Measurements from ENCODE around the gene RHOA. TPM values are rescaled to one million over a fixed set of nuclear protein-coding genes. Genes with fewer than 3 reads are reported as not detected.
"Not testable (repeated sequence)": the region's sequence is repeated elsewhere in the genome, so short reads cannot be mapped to it uniquely, and the experiment has no call there.

The RHOA gene
- total and polyA plus RNA-seq, 4 donors, result 367 to 580 (median 509) TPM

GRCh38 chr3:49406571-49407565, 4.9 kb downstream of the RHOA start:
- ATAC-seq (ENCODE audit: low FRiP score), result no peak
- intact Hi-C loops (cut with DNase I), result no loop called here
- no peaks in the 10 kb centered on the region for H3K36me3 ChIP-seq (ENCODE audit: control insufficient read depth in 1 of 2, insufficient read depth in 2 of 2, low read length in 1 of 2)
- no peaks in the 10 kb centered on the region for H3K9me3 ChIP-seq (ENCODE audit: control insufficient read depth, low read length)
- H3K27me3 ChIP-seq (ENCODE audit: control insufficient read depth in 1 of 2, insufficient read depth in 2 of 2, low read length in 1 of 2), result no peaks in the 10 kb centered on the region
- WGBS, 2 donors, result 55 to 58% methylated on average over 17 of the region's 17 CpGs
- H3K27ac ChIP-seq (ENCODE audit: low read depth in 1 of 2, low read length in 2 of 2), result peak overlapping the region in 1 of 2 donors; percentile 1
- H3K4me1 ChIP-seq (ENCODE audit: control insufficient read depth in 1 of 2, insufficient read depth in 2 of 2, low read length in 2 of 2), result peaks cover 0 to 15% of the 10 kb centered on the region in 2 donors
- DNase-seq, result peak in 1 of 2 donors; percentile 61
- H3K4me3 ChIP-seq (ENCODE audit: low read length in 2 of 2), result no peak overlapping the region

- intact Hi-C loops (cut with DNase I); H3K4me3 ChIP-seq (ENCODE audit: low read length in 2 of 2); H3K27me3 ChIP-seq (ENCODE audit: control insufficient read depth in 1 of 2, insufficient read depth in 2 of 2, low read length in 1 of 2); H3K36me3 ChIP-seq (ENCODE audit: control insufficient read depth in 1 of 2, insufficient read depth in 2 of 2, low read length in 1 of 2); ATAC-seq (ENCODE audit: low FRiP score); H3K9me3 ChIP-seq (ENCODE audit: control insufficient read depth, low read length): not testable (repeated sequence)
- Histone ChIP-seq H3K4me1 (ENCODE audit: control insufficient read depth in 1 of 2, insufficient read depth in 2 of 2, low read length in 2 of 2) (peaks cover 0 to 15% of the 10 kb centered on the region in 2 donors), H3K27ac (ENCODE audit: low read depth in 1 of 2, low read length in 2 of 2) (peak overlapping the region in 1 of 2 donors; percentile 33)
- peak in 1 of 2 donors; percentile 33 for DNase-seq
- 9 to 11% methylated on average over 9 of the region's 9 CpGs for WGBS, 2 donors
Measured at GRCh38 chr3:49405570-49405969, 6.2 kb downstream of the RHOA start.

GRCh38 chr3:49403891-49404290, 7.9 kb downstream of the RHOA start:
- no peak overlapping the region for H3K27ac ChIP-seq (ENCODE audit: low read depth in 1 of 2, low read length in 2 of 2)
- intact Hi-C loops (cut with DNase I), result loop anchor here in 1 of 2 donors (2.0 kb wide), 1 partner anchor 19 kb away; no protein-coding TSS in a partner anchor
- DNase-seq (no peak), ATAC-seq (ENCODE audit: low FRiP score) (no peak)
- no peaks in the 10 kb centered on the region for H3K27me3 ChIP-seq (ENCODE audit: control insufficient read depth in 1 of 2, insufficient read depth in 2 of 2, low read length in 1 of 2)
- WGBS, 2 donors, result 85 to 95% methylated on average over 5 of the region's 5 CpGs
- H3K4me1 ChIP-seq (ENCODE audit: control insufficient read depth in 1 of 2, insufficient read depth in 2 of 2, low read length in 2 of 2), result peaks cover 0 to 4% of the 10 kb centered on the region in 2 donors
- H3K4me3 ChIP-seq (ENCODE audit: low read length in 2 of 2), result no peak overlapping the region
- no peaks in the 10 kb centered on the region for H3K36me3 ChIP-seq (ENCODE audit: control insufficient read depth in 1 of 2, insufficient read depth in 2 of 2, low read length in 1 of 2)
- no peaks in the 10 kb centered on the region for H3K9me3 ChIP-seq (ENCODE audit: control insufficient read depth, low read length)

- Histone ChIP-seq H3K4me1 (ENCODE audit: control insufficient read depth in 1 of 2, insufficient read depth in 2 of 2, low read length in 2 of 2) (peaks cover 0 to 4% of the 10 kb centered on the region in 2 donors), H3K9me3 (ENCODE audit: control insufficient read depth, low read length) (no peaks in the 10 kb centered on the region), H3K36me3 (ENCODE audit: control insufficient read depth in 1 of 2, insufficient read depth in 2 of 2, low read length in 1 of 2) (no peaks in the 10 kb centered on the region), H3K4me3 (ENCODE audit: low read length in 2 of 2) (no peak overlapping the region), H3K27ac (ENCODE audit: low read depth in 1 of 2, low read length in 2 of 2) (no peak overlapping the region), H3K27me3 (ENCODE audit: control insufficient read depth in 1 of 2, insufficient read depth in 2 of 2, low read length in 1 of 2) (no peaks in the 10 kb centered on the region)
- intact Hi-C loops (cut with DNase I), result loop anchor here in 1 of 2 donors (2.0 kb wide), 1 partner anchor 17 kb away; no protein-coding TSS in a partner anchor
- no peak for DNase-seq
- no peak for ATAC-seq (ENCODE audit: low FRiP score)
- WGBS, 2 donors, result 66 to 70% methylated on average over 2 of the region's 2 CpGs
Measured at GRCh38 chr3:49401766-49402165, 10.0 kb downstream of the RHOA start.

DNA sequence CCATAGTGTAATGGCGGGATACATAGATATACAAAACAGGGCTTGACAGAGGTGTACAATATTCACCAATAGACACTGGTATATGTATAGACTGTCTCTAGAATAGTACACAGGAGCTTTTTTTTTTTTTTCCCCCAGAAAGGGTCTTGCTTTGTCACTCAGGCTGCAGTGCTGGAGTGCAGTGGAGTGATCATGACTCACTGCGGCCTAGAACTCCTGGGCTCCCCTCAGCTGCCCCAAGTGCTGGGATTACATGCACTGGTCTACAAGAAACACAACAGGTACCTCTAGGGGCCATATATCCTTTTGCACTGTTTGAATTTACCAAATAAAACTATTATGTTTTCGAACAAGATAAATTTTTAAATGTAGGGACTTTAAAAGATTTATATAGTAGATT, 12.3 kb downstream of the RHOA start:
- 90 to 95% methylated on average over 3 of the region's 3 CpGs for WGBS, 2 donors
- intact Hi-C loops (cut with DNase I), result loop anchor here in 1 of 2 donors (5.0 kb wide), 1 partner anchor 37 kb away; no protein-coding TSS in a partner anchor
- DNase-seq, result peak in 1 of 2 donors; percentile 46

DNA sequence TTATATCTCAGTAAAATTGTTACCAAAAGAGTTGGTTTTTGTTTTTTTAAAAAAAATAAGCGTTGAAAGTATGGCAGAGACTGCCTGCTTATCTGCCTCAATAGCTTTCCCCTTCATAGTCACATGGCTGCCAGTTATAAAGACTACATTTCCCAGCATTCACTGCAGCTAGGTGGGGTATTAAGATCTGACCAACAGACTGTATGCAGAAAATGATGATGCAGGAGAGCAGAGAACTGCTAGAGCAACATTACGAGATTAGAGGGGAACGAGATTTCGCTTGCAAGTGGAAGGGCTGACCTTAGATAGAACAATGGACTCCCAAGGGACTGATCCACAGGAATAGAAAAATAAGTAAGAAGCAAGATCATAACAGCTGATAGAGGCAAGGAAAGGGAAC, 14.3 kb downstream of the RHOA start:
- Histone ChIP-seq H3K9me3 (ENCODE audit: control insufficient read depth, low read length) (no peaks in the 10 kb centered on the region), H3K27me3 (ENCODE audit: control insufficient read depth in 1 of 2, insufficient read depth in 2 of 2, low read length in 1 of 2) (no peaks in the 10 kb centered on the region), H3K27ac (ENCODE audit: low read depth in 1 of 2, low read length in 2 of 2) (peak overlapping the region in 1 of 2 donors; percentile 23), H3K4me3 (ENCODE audit: low read length in 2 of 2) (no peak overlapping the region), H3K4me1 (ENCODE audit: control insufficient read depth in 1 of 2, insufficient read depth in 2 of 2, low read length in 2 of 2) (peaks cover 0 to 3% of the 10 kb centered on the region in 2 donors), H3K36me3 (ENCODE audit: control insufficient read depth in 1 of 2, insufficient read depth in 2 of 2, low read length in 1 of 2) (no peaks in the 10 kb centered on the region)
- ATAC-seq (ENCODE audit: low FRiP score), result peak; percentile 69
- intact Hi-C loops (cut with DNase I), result loop anchor here in 1 of 2 donors (5.0 kb wide), 1 partner anchor 35 kb away; no protein-coding TSS in a partner anchor
- WGBS, 2 donors, result 13 to 18% methylated on average over 4 of the region's 4 CpGs
- DNase-seq, result no peak

More for the DNA sequence above, 12.3 kb downstream of the RHOA start:
- no peak overlapping the region for H3K27ac ChIP-seq (ENCODE audit: low read depth in 1 of 2, low read length in 2 of 2)
- no peak for ATAC-seq (ENCODE audit: low FRiP score)
- no peaks in the 10 kb centered on the region for H3K36me3 ChIP-seq (ENCODE audit: control insufficient read depth in 1 of 2, insufficient read depth in 2 of 2, low read length in 1 of 2)
- H3K4me1 ChIP-seq (ENCODE audit: control insufficient read depth in 1 of 2, insufficient read depth in 2 of 2, low read length in 2 of 2), result no peaks in the 10 kb centered on the region
- H3K9me3 ChIP-seq (ENCODE audit: control insufficient read depth, low read length), result no peaks in the 10 kb centered on the region
- no peak overlapping the region for H3K4me3 ChIP-seq (ENCODE audit: low read length in 2 of 2)
- H3K27me3 ChIP-seq (ENCODE audit: control insufficient read depth in 1 of 2, insufficient read depth in 2 of 2, low read length in 1 of 2), result no peaks in the 10 kb centered on the region

- H3K4me1 ChIP-seq (ENCODE audit: control insufficient read depth in 1 of 2, insufficient read depth in 2 of 2, low read length in 2 of 2); ATAC-seq (ENCODE audit: low FRiP score): not testable (repeated sequence)
Measured at GRCh38 chr3:49391310-49391709, 20.5 kb downstream of the RHOA start.

DNA sequence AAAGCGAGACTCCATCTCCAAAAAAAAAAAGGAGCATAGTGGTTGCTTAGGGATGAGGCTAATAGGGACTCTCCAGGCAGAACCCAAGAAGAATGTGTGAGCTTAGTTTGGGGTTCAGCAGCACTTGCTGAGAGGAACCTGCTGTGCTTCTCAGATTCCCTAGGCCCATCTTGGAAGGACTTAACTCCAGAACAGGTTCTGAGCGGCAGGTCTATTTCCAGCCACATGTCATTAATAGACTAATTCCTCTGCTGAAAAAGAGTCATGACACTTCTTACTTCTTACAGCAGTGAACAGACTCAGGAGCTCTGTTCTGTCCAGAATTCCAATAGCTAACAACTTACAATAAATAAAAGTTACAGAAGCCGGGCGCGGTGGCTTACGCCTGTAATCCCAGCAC, 22.5 kb downstream of the RHOA start:
- DNase-seq (peak in 1 of 2 donors; percentile 46), ATAC-seq (ENCODE audit: low FRiP score) (no peak)
- peaks cover 0 to 5% of the 10 kb centered on the region in 2 donors for H3K4me1 ChIP-seq (ENCODE audit: control insufficient read depth in 1 of 2, insufficient read depth in 2 of 2, low read length in 2 of 2)
- no peak overlapping the region for H3K4me3 ChIP-seq (ENCODE audit: low read length in 2 of 2)
- 96 to 97% methylated on average over 6 of the region's 6 CpGs for WGBS, 2 donors
- H3K27me3 ChIP-seq (ENCODE audit: control insufficient read depth in 1 of 2, insufficient read depth in 2 of 2, low read length in 1 of 2), result no peaks in the 10 kb centered on the region
- H3K36me3 ChIP-seq (ENCODE audit: control insufficient read depth in 1 of 2, insufficient read depth in 2 of 2, low read length in 1 of 2), result no peaks in the 10 kb centered on the region
- intact Hi-C loops (cut with DNase I), result no loop called here
- H3K9me3 ChIP-seq (ENCODE audit: control insufficient read depth, low read length), result no peaks in the 10 kb centered on the region
- no peak overlapping the region for H3K27ac ChIP-seq (ENCODE audit: low read depth in 1 of 2, low read length in 2 of 2)

More at GRCh38 chr3:49391310-49391709, 20.5 kb downstream of the RHOA start:
- DNase-seq, result peak in 1 of 2 donors; percentile 12
- H3K27ac ChIP-seq (ENCODE audit: low read depth in 1 of 2, low read length in 2 of 2); H3K36me3 ChIP-seq (ENCODE audit: control insufficient read depth in 1 of 2, insufficient read depth in 2 of 2, low read length in 1 of 2); H3K27me3 ChIP-seq (ENCODE audit: control insufficient read depth in 1 of 2, insufficient read depth in 2 of 2, low read length in 1 of 2); H3K9me3 ChIP-seq (ENCODE audit: control insufficient read depth, low read length); intact Hi-C loops (cut with DNase I); H3K4me3 ChIP-seq (ENCODE audit: low read length in 2 of 2): not testable (repeated sequence)
- WGBS, 2 donors, result 83% methylated on average over 10 of the region's 10 CpGs
